Heart right ventricle (tissue), 16 donors: ENCODE results near the gene CHST14. TPM values are rescaled to one million over a fixed set of nuclear protein-coding genes. Genes with fewer than 3 reads are reported as not detected.

Experiments
- ATAC-seq, 8 donors: fragments of 200-7000 bp; cut with Tn5 transposase; one replicate each; pipeline ENCODE4 v1.9.1; 2020; ENCODE audit warnings: mild to moderate bottlenecking in 8 of 8, moderate library complexity in 8 of 8, moderate number of reproducible peaks in 1 of 8
- DNase-seq, 2 donors: peaks; one replicate each; pipeline ENCODE4 v3.0.0-alpha.2; 2020
- H3K27ac ChIP-seq, 10 donors: fragments of 200-600 bp; sonication (generic) in 2 of 10; one replicate each; pipeline versions ENCODE4 v1.5.0 to v1.8.0; 2020 to 2022; ENCODE audit warnings: mild to moderate bottlenecking in 3 of 10
- H3K27me3 ChIP-seq, 7 donors: fragments of 200-600 bp; one replicate each; pipeline ENCODE4 v1.8.0; 2021 to 2022; ENCODE audit warnings: mild to moderate bottlenecking in 2 of 7
- H3K36me3 ChIP-seq, 9 donors: fragments of 200-600 bp; sonication (generic) in 1 of 9; one replicate each; pipeline versions ENCODE4 v1.5.0 to v1.8.0; 2020 to 2022; ENCODE audit warnings: mild to moderate bottlenecking in 2 of 9
- H3K4me1 ChIP-seq, 9 donors: fragments of 200-600 bp; sonication (generic) in 1 of 9; one replicate each; pipeline versions ENCODE4 v1.5.0 to v1.8.0; 2020 to 2022; ENCODE audit warnings: mild to moderate bottlenecking in 4 of 9
- H3K4me3 ChIP-seq, 10 donors: fragments of 200-600 bp; sonication (generic) in 2 of 10; one replicate each; pipeline versions ENCODE4 v1.5.0 to v1.8.0; 2020 to 2022; ENCODE audit warnings: mild to moderate bottlenecking in 7 of 10, moderate library complexity in 2 of 10
- H3K9me3 ChIP-seq, 11 donors: fragments of 200-600 bp in 10 of 11; sonication (generic) in 2 of 11; one replicate each; pipeline versions ENCODE4 v1.5.0 to v1.8.0; 2013 to 2022; ENCODE audit warnings: mild to moderate bottlenecking in 2 of 11, control low read depth in 1 of 11, moderate library complexity in 1 of 11
- WGBS, 2 donors: extraction: QIAGEN DNeasy Blood & Tissue Kit; methylation state at CpG; one replicate each; pipeline ENCODE4 v1.1.7; 2013; ENCODE audit warnings: inconsistent platforms in 1 of 2; 5-methylcytosine and 5-hydroxymethylcytosine counted together
- intact Hi-C, 10 donors: fragments of 100-400 bp; cut with DNase I; formaldehyde crosslinking; loops; one replicate each; pipeline versions ENCODE4 v1.11.1 to v1.14.2; 2022
- polyA plus RNA-seq, 2 donors: library from polyadenylated mRNA; stranded (reverse); fragments of 200-250 nt; gene quantifications; one replicate each; pipeline ENCODE4 v1.2.3, GENCODE V29; 2013
- total RNA-seq, 10 donors: library from RNA; stranded (reverse); fragmentation: NEBNext Ultra II Directional in 3 of 10; extraction: Animal tissue kit (Norgen Biotek cat#: 25700) in 3 of 10; gene quantifications; one replicate each; pipeline versions ENCODE4 v1.2.1 to v1.2.4, GENCODE V29; 2021 to 2023
- TF ChIP-seq, protein P1 (sequence below), 9 donors: fragments of 200-600 bp; sonication (generic) in 2 of 9; IDR thresholded peaks; one replicate each; pipeline versions ENCODE4 v1.5.0 to v1.8.0; 2021 to 2022; ENCODE audit warnings: antibody characterized with exemption in 9 of 9, mild to moderate bottlenecking in 5 of 9, moderate library complexity in 1 of 9
- donor health status: Arrhythmogenic right ventricular cardiomyopathy.
- donor health status: ischemic (EF 13 %, LVEDD 7.1; RV severe dilation, severe dysfunction).
- donor health status: healthy with polysubstance abuse.
- donor health status: DM: no; HTN: yes; CAD: no.
- donor health status: DM: no; HTN: no; CAD: no.
- donor health status: ischemic (EF 25% LVEDD 6.9; RV normal size, moderate dysfunction).
- donor health status: ischemic (EF 25% LVEDD 5.7; RV mildly dilated, moderate dysfunction).
- donor health status: healthy.
- donor health status: DM: yes; HTN: yes; CAD: no.
- donor health status: Ischemic cardiomyopathy.
- donor health status: ischemic (EF 35%, LVEDD 5.7; RV mildly dilated, moderate dysfunction).
- donor health status: nonischemic (EF 11% LVEDD 7.7; RV severe dilation, severe dysfunction).
- donor health status: DM: yes; HTN: yes; CAD: no.
- donor health status: PGD.
- donor health status: ischemic (EF 29% LVEDD 5.4; RV normal size, mild dysfunction).
- donor health status: nonischemic (EF 23%, LVEDD 6.1; RV moderate dilation, normal function).

CHST14 gene
- total and polyA plus RNA-seq, 12 donors, result 5.3 to 11.5 (median 8.9) TPM

DNA sequence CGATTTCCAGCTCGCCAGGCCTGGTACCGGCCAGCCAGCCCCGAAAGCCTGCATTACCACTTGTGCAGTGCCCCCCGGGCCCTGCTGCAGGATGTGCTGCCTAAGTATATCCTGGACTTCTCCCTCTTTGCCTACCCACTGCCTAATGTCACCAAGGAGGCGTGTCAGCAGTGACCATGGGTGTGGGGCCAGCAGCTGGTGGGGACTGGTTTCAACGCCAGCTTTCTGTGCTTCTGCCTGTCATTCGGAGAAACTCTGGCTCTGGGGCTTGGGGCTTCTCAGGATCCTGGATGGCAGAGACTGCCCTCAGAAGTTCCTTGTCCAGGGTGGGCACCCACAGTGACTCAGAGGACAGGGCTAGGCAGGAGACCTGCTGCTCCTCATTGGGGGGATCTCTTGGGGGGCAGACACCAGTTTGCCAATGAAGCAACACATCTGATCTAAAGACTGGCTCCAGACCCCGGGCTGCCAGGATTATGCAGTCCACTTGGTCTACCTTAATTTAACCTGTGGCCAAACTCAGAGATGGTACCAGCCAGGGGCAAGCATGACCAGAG, 1.5 kb downstream of the CHST14 start:
- TF ChIP-seq, protein P1, sequence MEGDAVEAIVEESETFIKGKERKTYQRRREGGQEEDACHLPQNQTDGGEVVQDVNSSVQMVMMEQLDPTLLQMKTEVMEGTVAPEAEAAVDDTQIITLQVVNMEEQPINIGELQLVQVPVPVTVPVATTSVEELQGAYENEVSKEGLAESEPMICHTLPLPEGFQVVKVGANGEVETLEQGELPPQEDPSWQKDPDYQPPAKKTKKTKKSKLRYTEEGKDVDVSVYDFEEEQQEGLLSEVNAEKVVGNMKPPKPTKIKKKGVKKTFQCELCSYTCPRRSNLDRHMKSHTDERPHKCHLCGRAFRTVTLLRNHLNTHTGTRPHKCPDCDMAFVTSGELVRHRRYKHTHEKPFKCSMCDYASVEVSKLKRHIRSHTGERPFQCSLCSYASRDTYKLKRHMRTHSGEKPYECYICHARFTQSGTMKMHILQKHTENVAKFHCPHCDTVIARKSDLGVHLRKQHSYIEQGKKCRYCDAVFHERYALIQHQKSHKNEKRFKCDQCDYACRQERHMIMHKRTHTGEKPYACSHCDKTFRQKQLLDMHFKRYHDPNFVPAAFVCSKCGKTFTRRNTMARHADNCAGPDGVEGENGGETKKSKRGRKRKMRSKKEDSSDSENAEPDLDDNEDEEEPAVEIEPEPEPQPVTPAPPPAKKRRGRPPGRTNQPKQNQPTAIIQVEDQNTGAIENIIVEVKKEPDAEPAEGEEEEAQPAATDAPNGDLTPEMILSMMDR (IDR thresholded peaks at IDR 0.05), result no peak
- peak overlapping the region in 9 of 10 donors; percentile 79 to 100 (median 94) for H3K4me3 ChIP-seq
- DNase-seq (no peak), ATAC-seq (peak in 1 of 8 donors; percentile 2)
- no peak overlapping the region for H3K27ac ChIP-seq
- no peaks in the 10 kb centered on the region for H3K27me3 ChIP-seq
- intact Hi-C loops, result no loop called here
- peaks cover 0 to 8% (median 0%) of the 10 kb centered on the region in 9 donors for H3K36me3 ChIP-seq
- H3K9me3 ChIP-seq, result no peaks in the 10 kb centered on the region
- peaks cover 6 to 26% (median 20%) of the 10 kb centered on the region in 9 donors for H3K4me1 ChIP-seq
- 75 to 78% methylated on average over 9 of the region's 9 CpGs for WGBS, 2 donors

DNA sequence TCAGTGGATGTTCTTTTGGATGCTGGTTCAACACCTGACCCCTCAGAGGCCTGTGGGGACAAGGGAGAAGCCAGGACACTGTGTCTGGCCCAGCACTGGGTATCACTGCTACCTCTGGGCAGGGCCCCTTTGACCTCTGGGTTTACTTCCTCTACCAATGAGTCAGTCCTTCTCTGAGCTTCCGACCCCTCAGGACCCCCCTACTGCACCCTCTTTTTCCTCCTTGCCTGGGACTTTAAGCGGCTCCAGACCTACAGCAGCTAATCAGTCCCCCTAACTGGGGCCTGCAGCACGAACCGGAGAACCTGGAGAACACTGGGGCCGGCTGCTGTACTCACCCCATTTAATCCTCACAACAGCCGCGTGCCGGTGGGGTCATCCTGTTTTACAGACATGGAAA, 3.8 kb downstream of the CHST14 start:
- peaks cover 6 to 24% (median 20%) of the 10 kb centered on the region in 9 donors for H3K4me1 ChIP-seq
- H3K9me3 ChIP-seq, result no peaks in the 10 kb centered on the region
- 76 to 79% methylated on average over 8 of the region's 8 CpGs for WGBS, 2 donors
- DNase-seq (no peak), ATAC-seq (no peak)
- intact Hi-C loops, result no loop called here
- TF ChIP-seq, protein P1 (IDR thresholded peaks at IDR 0.05), result no peak
- H3K27me3 ChIP-seq, result no peaks in the 10 kb centered on the region
- H3K27ac ChIP-seq, result no peak overlapping the region
- no peak overlapping the region for H3K4me3 ChIP-seq
- no peaks in the 10 kb centered on the region for H3K36me3 ChIP-seq

- DNase-seq (no peak), ATAC-seq (no peak)
- TF ChIP-seq, protein P1 (IDR thresholded peaks at IDR 0.05), result no peak
- no peak overlapping the region for H3K27ac ChIP-seq
- H3K4me1 ChIP-seq, result no peaks in the 10 kb centered on the region
- H3K36me3 ChIP-seq, result no peaks in the 10 kb centered on the region
- no peak overlapping the region for H3K4me3 ChIP-seq
- intact Hi-C loops, result no loop called here
- no peaks in the 10 kb centered on the region for H3K9me3 ChIP-seq
- no peaks in the 10 kb centered on the region for H3K27me3 ChIP-seq
- WGBS, 2 donors, result 63 to 65% methylated on average over 5 of the region's 5 CpGs
These were observed 7.0 kb downstream of the CHST14 start for GRCh38 chr15:40477642-40478327.

- H3K27me3 ChIP-seq, result no peaks in the 10 kb centered on the region
- H3K27ac ChIP-seq, result no peak overlapping the region
- no peaks in the 10 kb centered on the region for H3K9me3 ChIP-seq
- H3K4me3 ChIP-seq, result no peak overlapping the region
- no peaks in the 10 kb centered on the region for H3K4me1 ChIP-seq
- intact Hi-C loops, result no loop called here
- TF ChIP-seq, protein P1 (IDR thresholded peaks at IDR 0.05), result no peak
- ATAC-seq, result no peak
- no peak for DNase-seq
- no peaks in the 10 kb centered on the region for H3K36me3 ChIP-seq
These were observed 8.2 kb downstream of the CHST14 start for GRCh38 chr15:40479024-40479423.
